Activated CD8-positive, alpha-beta memory T cell treated with anti-CD3 and anti-CD28 coated beads, Interleukin-2, amount 10 ng/mL, durations not matched to agents 7 days and 5 days (primary cell): ENCODE measurements around the gene SLC12A5. TPM values are rescaled to one million over a fixed set of nuclear protein-coding genes. Genes with fewer than 3 reads are reported as not detected.
"Not testable (repeated sequence)": the region's sequence is repeated elsewhere in the genome, so short reads cannot be mapped to it uniquely, and the experiment has no call there.

Source experiments
- ATAC-seq: fragments of 150-1000 bp; cut with Tn5 transposase; one replicate; pipeline ENCODE4 v1.10.0; 2021; ENCODE audit warnings: moderate library complexity
- CTCF ChIA-PET: fragments of 350-600 bp; sonication (Branson Sonifier 250); formaldehyde crosslinking; loops from one replicate; lab custom pipeline; 2021; ENCODE audit warnings: antibody characterized with exemption; lab: Charles Lee
- DNase-seq: peaks from one replicate; pipeline ENCODE4 v3.0.0-alpha.2; 2020
- H3K27ac Mint-ChIP-seq: one replicate; pipeline ENCODE4 v1.8.0; 2021; ENCODE audit warnings: mild to moderate bottlenecking, mixed read lengths
- H3K27me3 Mint-ChIP-seq: one replicate; pipeline ENCODE4 v1.8.0; 2021; ENCODE audit warnings: mixed read lengths
- H3K36me3 Mint-ChIP-seq: one replicate; pipeline ENCODE4 v1.8.0; 2021; ENCODE audit warnings: mild to moderate bottlenecking, mixed read lengths
- H3K4me1 Mint-ChIP-seq: one replicate; pipeline ENCODE4 v1.8.0; 2021; ENCODE audit warnings: mixed read lengths
- H3K4me3 Mint-ChIP-seq: one replicate; pipeline ENCODE4 v1.8.0; 2021; ENCODE audit warnings: mild to moderate bottlenecking, moderate library complexity, mixed read lengths
- H3K9me3 Mint-ChIP-seq: one replicate; pipeline ENCODE4 v1.8.0; 2022; ENCODE audit warnings: low read depth, mixed read lengths
- total RNA-seq, 2 experiments: library from RNA; stranded (reverse); gene quantifications; one replicate each; pipeline ENCODE4 v1.2.3, GENCODE V29; 2021

SLC12A5 gene
- total RNA-seq, 2 experiments from 2014 or later = 1.7 to 2.0 TPM

GRCh38 chr20:46083531-46084061 lies 54.6 kb downstream of the SLC12A5 start:
- Mint-ChIP-seq H3K27ac (no peak overlapping the region), H3K4me3 (no peak overlapping the region), H3K36me3 (peaks cover 7% of the 10 kb centered on the region), H3K9me3 (no peaks in the 10 kb centered on the region), H3K4me1 (peaks cover 33% of the 10 kb centered on the region), H3K27me3 (no peaks in the 10 kb centered on the region)
- no peak for ATAC-seq
- CTCF ChIA-PET = no interaction called here
- DNase-seq = no peak

- DNase-seq (no peak), ATAC-seq (no peak)
- H3K4me1 Mint-ChIP-seq = peaks cover 34% of the 10 kb centered on the region
- H3K36me3 Mint-ChIP-seq = peaks cover 4% of the 10 kb centered on the region
- CTCF ChIA-PET = interaction anchor here (0.8 to 1.1 kb wide), 3 partner anchors 18 to 71 kb away, joined by 3 to 5 read pairs (median 5); no protein-coding TSS in a partner anchor
- no peaks in the 10 kb centered on the region for H3K9me3 Mint-ChIP-seq
- no peaks in the 10 kb centered on the region for H3K27me3 Mint-ChIP-seq
- H3K27ac Mint-ChIP-seq = no peak overlapping the region
- H3K4me3 Mint-ChIP-seq = no peak overlapping the region
Observed at GRCh38 chr20:46084805-46085178, 55.8 kb downstream of the SLC12A5 start.

GRCh38 chr20:46085179-46085851 lies 56.3 kb downstream of the SLC12A5 start:
- H3K27me3 Mint-ChIP-seq = no peaks in the 10 kb centered on the region
- H3K4me3 Mint-ChIP-seq = no peak overlapping the region
- no peak overlapping the region for H3K27ac Mint-ChIP-seq
- peaks cover 4% of the 10 kb centered on the region for H3K36me3 Mint-ChIP-seq
- H3K4me1 Mint-ChIP-seq = peaks cover 35% of the 10 kb centered on the region
- CTCF ChIA-PET = interaction anchor here (0.8 to 1.1 kb wide), 3 partner anchors 19 to 72 kb away, joined by 3 to 5 read pairs (median 5); no protein-coding TSS in a partner anchor
- no peaks in the 10 kb centered on the region for H3K9me3 Mint-ChIP-seq
- no peak for DNase-seq
- ATAC-seq = no peak

DNA sequence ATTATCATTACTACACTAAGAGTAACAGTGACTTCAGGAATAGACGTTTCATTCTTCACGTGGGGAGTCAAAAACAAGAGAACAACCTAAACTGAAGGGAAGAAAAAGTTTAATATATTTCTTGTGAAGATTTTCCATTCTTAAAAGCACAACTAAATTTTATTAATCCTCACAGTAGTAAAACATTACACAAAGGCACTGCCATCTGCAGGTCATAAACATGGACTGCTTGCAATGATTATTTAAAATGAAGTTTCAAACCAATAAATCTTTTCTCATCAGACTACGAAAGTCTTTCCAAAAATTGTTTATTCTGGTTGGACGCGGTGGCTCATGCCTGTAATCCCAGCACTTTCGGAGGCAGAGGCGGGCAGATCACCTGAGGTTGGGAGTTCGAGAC lies 58.1 kb downstream of the SLC12A5 start:
- Mint-ChIP-seq H3K27ac (no peak overlapping the region), H3K36me3 (peaks cover 4% of the 10 kb centered on the region), H3K9me3 (no peaks in the 10 kb centered on the region), H3K4me3 (peak overlapping the region; percentile 26), H3K27me3 (no peaks in the 10 kb centered on the region), H3K4me1 (peaks cover 40% of the 10 kb centered on the region)
- DNase-seq (no peak), ATAC-seq (no peak)
- CTCF ChIA-PET = interaction anchor here (1.1 to 2.5 kb wide), 6 partner anchors 54 to 117 kb away, joined by 3 to 10 read pairs (median 7); partner anchors contain the start of gene MMP9

DNA sequence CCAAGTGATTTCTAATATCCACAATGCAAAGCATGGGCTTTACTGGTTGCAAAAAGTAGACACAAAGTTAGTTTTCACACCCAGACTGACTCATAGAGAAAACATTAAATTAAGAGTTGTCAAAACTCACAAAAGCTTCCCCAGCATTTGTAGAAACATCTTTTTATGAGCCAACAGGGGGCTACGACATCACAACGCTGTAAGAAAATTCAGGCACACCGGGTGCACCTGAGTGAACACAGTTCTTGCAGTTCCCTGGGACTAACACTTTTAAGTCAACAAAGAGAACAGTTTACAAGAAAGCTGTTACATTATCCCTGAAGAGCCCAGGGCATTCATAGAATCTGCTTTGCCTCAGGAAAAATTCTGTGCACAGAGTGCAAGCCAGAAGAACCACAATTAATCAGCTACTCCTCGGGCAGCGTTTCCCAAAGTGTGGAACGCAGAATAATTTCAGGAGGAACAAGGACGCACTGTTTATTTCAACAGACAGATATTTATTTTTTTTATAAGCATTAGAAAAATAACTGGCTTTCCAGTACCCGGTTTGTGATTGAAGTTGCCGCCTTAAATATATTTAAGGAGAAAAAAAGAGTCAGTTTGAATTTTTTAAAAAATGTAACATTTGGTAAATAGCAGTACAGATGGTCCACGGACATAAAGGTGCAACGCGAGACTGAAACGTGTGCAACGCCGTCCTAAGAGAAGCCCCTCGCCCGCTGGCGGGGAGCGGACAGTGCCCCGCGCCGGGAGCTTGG lies 59.6 kb downstream of the SLC12A5 start:
- peaks cover 4% of the 10 kb centered on the region for H3K36me3 Mint-ChIP-seq
- H3K4me1 Mint-ChIP-seq = peaks cover 46% of the 10 kb centered on the region
- DNase-seq (no peak), ATAC-seq (no peak)
- H3K27me3 Mint-ChIP-seq = no peaks in the 10 kb centered on the region
- H3K27ac Mint-ChIP-seq = peak overlapping the region; percentile 84
- no peaks in the 10 kb centered on the region for H3K9me3 Mint-ChIP-seq
- H3K4me3 Mint-ChIP-seq = peak overlapping the region; percentile 79
- CTCF ChIA-PET = interaction anchor here (1.0 to 2.5 kb wide), 14 partner anchors 8 to 289 kb away, joined by 3 to 10 read pairs (median 6); partner anchors contain the start of gene MMP9

- Mint-ChIP-seq H3K36me3 (peaks cover 4% of the 10 kb centered on the region), H3K27me3 (no peaks in the 10 kb centered on the region), H3K4me1 (peaks cover 47% of the 10 kb centered on the region), H3K4me3 (peak overlapping the region; percentile 79), H3K9me3 (no peaks in the 10 kb centered on the region), H3K27ac (peak overlapping the region; percentile 84)
- peak; percentile 72 for DNase-seq
- CTCF ChIA-PET = interaction anchor here (1.0 to 2.5 kb wide), 11 partner anchors 9 to 290 kb away, joined by 3 to 10 read pairs (median 6); partner anchors contain the start of gene MMP9
- ATAC-seq = peak; percentile 33
Observed at GRCh38 chr20:46089167-46089416, 60.1 kb downstream of the SLC12A5 start.

DNA sequence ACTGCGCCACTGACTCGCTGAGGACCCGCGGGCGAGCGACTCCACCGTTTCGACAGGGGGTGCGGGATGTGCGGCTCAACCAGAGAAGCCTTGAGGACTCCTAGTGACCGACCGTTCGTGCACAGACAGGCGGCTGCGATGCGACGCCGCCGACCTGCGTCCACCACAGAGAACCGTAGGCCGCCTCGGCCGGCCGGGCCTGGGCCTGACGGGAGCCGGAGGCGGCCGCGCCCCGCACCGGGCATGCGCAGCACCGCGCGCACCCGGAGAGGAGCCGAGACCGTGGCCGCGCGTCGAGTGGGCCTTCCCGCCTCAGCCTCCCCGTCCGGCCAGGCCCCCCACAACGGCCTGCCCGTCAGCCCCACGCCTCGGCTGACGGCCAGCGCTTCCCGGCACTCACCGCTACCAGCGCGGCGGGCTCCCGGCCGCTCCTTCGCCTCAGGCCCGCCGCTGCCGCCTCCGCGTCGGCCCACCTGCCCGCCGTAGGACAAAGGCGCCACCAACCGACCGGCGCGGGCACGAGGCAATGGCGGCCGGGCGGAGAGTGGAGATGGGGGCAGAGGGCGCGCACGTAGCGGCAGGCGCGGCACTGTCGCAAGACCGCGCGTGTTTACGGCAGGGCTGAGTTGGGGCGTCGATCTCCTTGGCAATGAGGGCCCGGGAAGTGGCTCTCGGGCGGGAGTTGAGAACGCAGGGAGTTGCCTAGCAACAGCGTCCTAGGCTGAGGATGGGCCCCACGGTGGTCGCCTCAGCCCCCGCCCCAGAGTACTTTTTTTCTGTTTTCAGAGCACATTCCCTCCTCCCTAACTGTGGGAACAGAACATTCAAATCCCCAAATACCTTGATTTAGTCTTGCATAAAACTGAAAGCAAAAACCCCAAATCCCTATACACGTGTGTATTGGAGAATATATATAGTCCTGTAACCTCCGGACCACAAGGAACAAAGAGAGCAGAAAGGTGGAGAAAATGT lies 60.7 kb downstream of the SLC12A5 start, which contains the start of gene NCOA5:
NCOA5 (minus strand) TSS at position 546 of the 972 bp plus-strand sequence. CDS start 10,538 bp downstream, outside the sequence.
- Mint-ChIP-seq H3K27ac (peak within 1 kb of the TSS; percentile 84), H3K4me3 (peak within 1 kb of the TSS; percentile 79), H3K4me1 (peaks cover 47% of the 10 kb centered on the region), H3K36me3 (peaks cover 4% of the 10 kb centered on the region), H3K9me3 (no peaks in the 10 kb centered on the region), H3K27me3 (no peaks in the 10 kb centered on the region)
- peak; percentile 97 for DNase-seq
- ATAC-seq = peak; percentile 93
- CTCF ChIA-PET = interaction anchor here (1.0 to 2.5 kb wide), 8 partner anchors 29 to 291 kb away, joined by 3 to 10 read pairs (median 6); no protein-coding TSS in a partner anchor

- H3K27me3 Mint-ChIP-seq, H3K36me3 Mint-ChIP-seq, H3K27ac Mint-ChIP-seq, H3K4me3 Mint-ChIP-seq, ATAC-seq, DNase-seq, H3K9me3 Mint-ChIP-seq: not testable (repeated sequence)
- CTCF ChIA-PET = interaction anchor here (1.0 to 1.8 kb wide), 3 partner anchors 33 to 70 kb away, joined by 3 to 4 read pairs (median 3); no protein-coding TSS in a partner anchor
- H3K4me1 Mint-ChIP-seq = peaks cover 32% of the 10 kb centered on the region
Observed at GRCh38 chr20:46091622-46092535, 62.9 kb downstream of the SLC12A5 start.

GRCh38 chr20:46093531-46093930 lies 64.5 kb downstream of the SLC12A5 start:
- no peak overlapping the region for H3K4me3 Mint-ChIP-seq
- H3K9me3 Mint-ChIP-seq = no peaks in the 10 kb centered on the region
- CTCF ChIA-PET = interaction anchor here (1.8 kb wide), 1 partner anchor 71 kb away, joined by 4 read pairs; no protein-coding TSS in a partner anchor
- H3K27me3 Mint-ChIP-seq = peaks cover 15% of the 10 kb centered on the region
- peaks cover 16% of the 10 kb centered on the region for H3K4me1 Mint-ChIP-seq
- ATAC-seq = no peak
- no peak for DNase-seq
- no peaks in the 10 kb centered on the region for H3K36me3 Mint-ChIP-seq
- no peak overlapping the region for H3K27ac Mint-ChIP-seq

GRCh38 chr20:46099491-46100287 lies 70.7 kb downstream of the SLC12A5 start:
- peaks cover 62% of the 10 kb centered on the region for H3K27me3 Mint-ChIP-seq
- CTCF ChIA-PET = no interaction called here
- H3K9me3 Mint-ChIP-seq = no peaks in the 10 kb centered on the region
- no peak overlapping the region for H3K4me3 Mint-ChIP-seq
- ATAC-seq (no peak), DNase-seq (no peak)
- H3K27ac Mint-ChIP-seq = no peak overlapping the region
- no peaks in the 10 kb centered on the region for H3K36me3 Mint-ChIP-seq
- no peaks in the 10 kb centered on the region for H3K4me1 Mint-ChIP-seq

DNA sequence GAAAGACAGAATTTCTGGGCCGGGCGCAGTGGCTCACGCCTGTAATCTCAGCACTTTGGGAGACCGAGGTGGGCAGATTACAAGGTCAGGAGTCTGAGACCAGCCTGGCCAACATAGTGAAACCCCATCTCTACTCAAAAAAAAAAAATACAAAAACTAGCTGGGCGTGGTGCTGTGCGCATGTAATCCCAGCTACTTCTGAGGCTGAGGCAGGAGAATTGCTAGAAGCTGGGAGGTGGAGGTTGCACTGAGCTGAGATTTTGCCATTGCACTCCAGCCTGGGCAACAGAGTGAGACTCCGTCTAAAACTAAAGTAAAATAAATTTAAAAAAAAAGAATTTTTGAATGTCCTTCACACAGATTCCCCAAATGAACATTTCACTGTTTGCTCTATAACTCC lies 71.4 kb downstream of the SLC12A5 start:
- peaks cover 68% of the 10 kb centered on the region for H3K27me3 Mint-ChIP-seq
- not testable (repeated sequence) for H3K4me1 Mint-ChIP-seq

More for the DNA sequence above, 71.4 kb downstream of the SLC12A5 start:
- H3K27ac Mint-ChIP-seq, H3K9me3 Mint-ChIP-seq, DNase-seq, H3K36me3 Mint-ChIP-seq, H3K4me3 Mint-ChIP-seq, ATAC-seq, CTCF ChIA-PET: not testable (repeated sequence)
